22Rv1 (cell line): ENCODE results near the gene GOLGA6L7.

ENCODE experiments used
- CTCF ChIP-seq: fragments of 450-650 bp; IDR thresholded peaks from 2 replicates; pipeline ENCODE4 v1.5.1; 2017; ENCODE audit warnings: mild to moderate bottlenecking
- ZFX ChIP-seq: fragments of 450-650 bp; IDR thresholded peaks from 2 replicates; pipeline ENCODE4 v1.6.1; 2017; ENCODE audit warnings: antibody characterized with exemption, borderline replicate concordance

- TF ChIP-seq CTCF (no peak), ZFX (no peak)
Observed at GRCh38 chr15:28888900-28889299, 40.5 kb upstream of the GOLGA6L7 start.
